Activated CD8-positive, alpha-beta memory T cell treated with anti-CD3 and anti-CD28 coated beads for 24 hours (primary cell): ENCODE data around the gene SPIB.

Source experiments
- DNase-seq: peaks from one replicate; pipeline ENCODE4 v3.0.0-alpha.2; 2020

Gene SPIB

GRCh38 chr19:50392759-50393158, 26.0 kb upstream of the SPIB start:
- no peak for DNase-seq

DNA sequence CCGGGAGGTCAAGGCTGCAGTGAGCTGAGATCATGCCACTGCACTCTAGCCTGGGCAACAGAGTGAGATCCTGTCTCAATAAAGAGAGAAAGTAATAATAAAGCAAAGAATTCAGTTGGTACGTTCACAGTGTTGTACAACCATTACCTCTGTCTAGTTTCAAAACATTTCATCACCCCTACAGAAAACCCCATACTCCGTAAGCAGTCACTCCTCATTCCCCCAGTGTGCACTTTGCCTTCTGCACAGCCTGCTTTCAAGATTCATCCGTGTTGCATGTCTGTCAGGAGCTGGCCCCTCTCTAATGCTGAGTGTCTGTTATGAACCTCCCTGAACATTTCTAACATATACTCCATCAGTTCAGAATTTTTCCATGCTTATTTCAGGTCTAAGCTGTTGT, 25.1 kb upstream of the SPIB start:
- no peak for DNase-seq

DNA sequence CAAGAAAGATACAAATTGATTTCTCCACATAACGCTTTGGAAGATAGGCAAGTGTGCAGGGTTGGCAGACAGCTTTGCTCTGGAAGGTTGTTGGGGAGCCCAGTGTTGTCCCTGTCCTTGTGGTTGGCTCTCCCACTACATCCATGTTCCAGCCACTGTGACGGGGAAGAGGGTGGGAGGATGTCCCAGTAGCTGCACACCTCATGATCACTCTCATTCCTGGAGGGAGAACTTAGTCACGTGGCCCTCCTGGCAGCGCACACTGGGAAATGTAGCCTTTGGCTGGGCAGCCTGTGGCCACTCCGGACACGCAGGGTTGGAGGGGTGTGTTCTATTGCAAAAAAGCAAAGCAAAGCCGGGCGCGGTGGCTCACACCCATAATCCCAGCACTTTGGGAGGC, 24.7 kb upstream of the SPIB start:
- DNase-seq, result no peak

DNA sequence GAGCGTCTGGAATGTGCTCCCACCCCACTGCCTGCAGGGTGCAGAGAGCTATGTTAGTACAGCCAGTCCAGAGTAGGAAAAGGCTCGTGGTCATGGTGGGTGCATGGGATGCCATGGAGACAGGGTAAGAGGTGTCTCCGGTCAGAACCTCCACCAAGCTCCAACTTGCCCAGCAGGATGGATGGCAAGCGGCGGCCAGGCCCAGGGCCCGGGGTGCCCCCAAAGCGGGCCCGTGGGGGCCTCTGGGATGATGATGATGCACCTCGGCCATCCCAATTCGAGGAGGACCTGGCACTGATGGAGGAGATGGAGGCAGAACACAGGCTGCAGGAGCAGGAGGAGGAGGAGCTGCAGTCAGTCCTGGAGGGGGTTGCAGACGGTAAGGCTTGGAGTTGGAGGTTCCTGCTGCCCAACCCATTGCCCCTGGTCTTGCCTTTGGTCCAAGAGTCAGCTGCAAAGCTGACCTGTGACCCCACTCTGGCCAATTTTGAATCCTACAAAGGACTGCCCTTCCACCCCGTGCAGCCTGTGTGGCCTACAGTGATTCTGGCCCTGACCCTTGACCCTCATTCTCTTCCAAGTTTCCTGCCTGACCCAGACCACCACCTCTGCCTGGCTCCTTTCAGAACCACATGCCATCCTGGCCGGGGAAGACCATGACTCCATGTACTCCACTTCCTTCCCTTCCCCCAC, 19.9 kb upstream of the SPIB start:
- DNase-seq, result no peak

DNA sequence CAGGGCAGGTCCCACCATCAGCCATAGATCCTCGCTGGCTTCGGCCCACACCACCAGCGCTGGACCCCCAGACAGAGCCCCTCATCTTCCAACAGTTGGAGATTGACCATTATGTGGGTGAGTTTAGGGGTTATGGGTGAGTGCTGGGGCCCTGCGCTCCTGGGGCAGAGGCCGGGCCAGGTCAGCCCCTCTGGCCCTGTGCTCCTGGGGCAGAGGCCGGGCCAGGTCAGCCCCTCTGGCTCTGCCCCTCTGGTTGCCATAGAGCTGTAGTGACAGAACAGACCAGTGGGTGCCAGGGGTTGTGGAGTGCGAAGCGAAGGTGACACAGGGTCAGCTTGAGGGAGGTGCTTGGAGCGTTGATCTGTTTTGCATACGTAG, 19.4 kb upstream of the SPIB start:
- DNase-seq, result no peak

DNA sequence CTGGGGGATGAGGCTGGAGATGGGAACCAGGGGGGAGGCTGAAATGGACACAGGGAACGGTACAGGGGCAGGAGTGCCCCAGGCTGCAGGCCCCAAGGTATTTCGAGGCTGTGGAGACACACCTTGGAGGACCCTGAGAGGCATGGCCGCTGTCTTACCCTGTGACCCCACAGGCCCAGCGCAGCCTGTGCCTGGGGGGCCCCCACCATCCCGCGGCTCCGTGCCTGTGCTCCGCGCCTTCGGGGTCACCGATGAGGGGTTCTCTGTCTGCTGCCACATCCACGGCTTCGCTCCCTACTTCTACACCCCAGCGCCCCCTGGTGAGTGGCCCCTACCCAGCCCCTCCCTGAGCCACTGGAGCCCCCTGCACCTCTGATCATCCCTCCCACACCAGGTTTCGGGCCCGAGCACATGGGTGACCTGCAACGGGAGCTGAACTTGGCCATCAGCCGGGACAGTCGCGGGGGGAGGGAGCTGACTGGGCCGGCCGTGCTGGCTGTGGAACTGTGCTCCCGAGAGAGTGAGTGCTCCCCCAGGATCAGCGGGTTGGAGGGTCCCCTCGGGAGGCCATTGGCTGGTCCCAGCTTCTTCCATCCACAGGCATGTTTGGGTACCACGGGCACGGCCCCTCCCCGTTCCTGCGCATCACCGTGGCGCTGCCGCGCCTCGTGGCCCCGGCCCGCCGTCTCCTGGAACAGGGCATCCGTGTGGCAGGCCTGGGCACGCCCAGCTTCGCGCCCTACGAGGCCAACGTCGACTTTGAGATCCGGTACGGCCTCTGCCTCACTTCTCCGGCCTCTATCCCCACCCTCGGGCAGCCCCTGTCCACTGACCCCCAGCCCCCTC, 16.9 kb upstream of the SPIB start:
- DNase-seq, result no peak

DNA sequence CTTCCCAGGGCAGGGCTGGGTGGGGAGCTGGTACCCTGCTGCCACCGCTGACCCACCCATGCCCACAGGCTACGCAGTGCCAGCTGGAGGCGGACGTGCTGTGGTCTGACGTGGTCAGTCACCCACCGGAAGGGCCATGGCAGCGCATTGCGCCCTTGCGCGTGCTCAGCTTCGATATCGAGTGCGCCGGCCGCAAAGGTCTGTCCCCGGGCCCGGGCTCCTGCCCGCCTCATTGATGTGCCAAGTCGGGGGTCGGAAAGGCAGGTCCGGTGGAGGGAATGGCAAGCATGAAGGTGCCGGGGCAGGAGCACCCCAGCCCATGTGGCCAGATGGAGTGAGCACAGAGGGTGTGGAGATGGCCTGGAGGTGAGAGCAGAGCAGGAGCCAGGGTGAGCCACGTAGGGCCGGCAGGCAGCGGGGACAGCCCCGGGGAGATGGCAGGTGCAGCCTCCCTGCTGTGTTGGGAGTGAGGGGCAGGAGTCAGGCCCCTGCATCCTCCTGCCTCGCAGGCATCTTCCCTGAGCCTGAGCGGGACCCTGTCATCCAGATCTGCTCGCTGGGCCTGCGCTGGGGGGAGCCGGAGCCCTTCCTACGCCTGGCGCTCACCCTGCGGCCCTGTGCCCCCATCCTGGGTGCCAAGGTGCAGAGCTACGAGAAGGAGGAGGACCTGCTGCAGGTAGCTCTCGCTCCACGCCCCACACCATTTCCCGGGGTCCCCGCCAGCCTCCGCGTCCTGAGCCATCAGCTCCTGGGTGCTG, 16.0 kb upstream of the SPIB start:
- DNase-seq, result no peak

GRCh38 chr19:50406156-50406820, 12.4 kb upstream of the SPIB start:
- no peak for DNase-seq

DNA sequence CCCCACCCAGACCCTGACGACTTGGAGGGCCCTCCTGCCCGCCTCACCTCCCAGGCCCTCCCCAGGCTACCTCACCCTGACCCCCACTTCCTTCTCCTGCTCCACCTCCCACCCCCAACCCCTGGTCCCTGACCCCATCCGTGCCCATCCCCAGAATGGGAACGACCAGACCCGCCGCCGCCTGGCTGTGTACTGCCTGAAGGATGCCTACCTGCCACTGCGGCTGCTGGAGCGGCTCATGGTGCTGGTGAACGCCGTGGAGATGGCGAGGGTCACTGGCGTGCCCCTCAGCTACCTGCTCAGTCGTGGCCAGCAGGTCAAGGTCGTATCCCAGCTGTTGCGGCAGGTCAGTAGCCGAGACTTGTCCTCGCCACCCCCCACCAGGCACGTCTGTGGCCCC, 11.9 kb upstream of the SPIB start:
- DNase-seq, result no peak

DNA sequence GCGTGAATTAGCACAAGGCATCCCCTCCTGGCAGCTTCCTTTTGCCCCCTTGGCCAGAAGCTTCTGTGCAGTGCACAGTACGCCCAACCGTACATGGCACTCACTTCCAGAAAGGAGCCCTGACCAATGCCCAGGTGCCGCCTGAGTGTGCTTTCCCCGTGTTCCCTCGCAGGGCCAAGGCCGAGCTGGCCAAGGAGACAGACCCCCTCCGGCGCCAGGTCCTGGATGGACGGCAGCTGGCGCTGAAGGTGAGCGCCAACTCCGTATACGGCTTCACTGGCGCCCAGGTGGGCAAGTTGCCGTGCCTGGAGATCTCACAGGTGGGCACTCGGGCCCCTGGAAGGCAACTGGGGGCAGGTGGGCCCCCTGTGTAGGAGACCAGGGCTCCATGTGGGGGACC, 9.4 kb upstream of the SPIB start:
- no peak for DNase-seq

- no peak for DNase-seq
Observed at GRCh38 chr19:50410109-50410508, 8.6 kb upstream of the SPIB start.

DNA sequence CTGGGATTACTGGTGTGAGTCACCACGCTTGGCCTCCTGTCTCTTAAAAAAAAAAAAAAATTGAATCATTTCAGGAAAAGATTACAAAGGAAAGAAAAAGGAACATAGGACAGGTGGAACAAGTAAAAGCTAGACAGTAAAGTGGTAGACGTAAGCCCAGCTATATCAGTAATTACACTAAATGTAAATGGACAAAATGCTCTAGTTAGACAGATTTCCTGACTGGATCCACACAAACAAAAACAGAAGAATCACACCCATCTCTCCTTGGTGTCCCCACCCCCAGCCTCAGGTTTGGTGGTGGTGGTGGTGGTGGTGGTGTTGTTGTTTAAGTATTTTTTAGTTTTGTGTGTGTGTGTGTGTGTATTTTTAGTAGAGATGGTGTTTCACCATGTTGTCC, 6.3 kb upstream of the SPIB start:
- no peak for DNase-seq

- DNase-seq, result no peak
Observed at GRCh38 chr19:50413096-50413495, 5.6 kb upstream of the SPIB start.

GRCh38 chr19:50413531-50413930, 5.2 kb upstream of the SPIB start:
- DNase-seq, result no peak

- DNase-seq, result peak; percentile 89
Observed at GRCh38 chr19:50414864-50415660, 3.7 kb upstream of the SPIB start.

DNA sequence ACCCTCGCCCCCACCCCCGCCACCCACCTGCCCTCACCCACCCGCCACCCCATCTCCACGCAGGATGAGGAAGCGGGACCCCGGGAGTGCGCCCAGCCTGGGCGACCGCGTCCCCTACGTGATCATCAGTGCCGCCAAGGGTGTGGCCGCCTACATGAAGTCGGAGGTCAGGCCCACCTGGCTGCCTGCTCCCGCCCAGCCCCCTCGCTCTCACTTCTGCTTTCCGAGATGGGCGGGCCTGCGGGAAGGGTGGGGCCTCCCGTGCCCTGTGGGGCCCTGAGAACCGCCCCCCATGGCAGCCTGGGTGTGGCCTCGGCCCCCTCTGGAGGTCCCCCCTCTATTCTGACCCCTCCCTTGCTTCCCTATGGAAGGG, 3.1 kb upstream of the SPIB start:
- DNase-seq, result no peak

DNA sequence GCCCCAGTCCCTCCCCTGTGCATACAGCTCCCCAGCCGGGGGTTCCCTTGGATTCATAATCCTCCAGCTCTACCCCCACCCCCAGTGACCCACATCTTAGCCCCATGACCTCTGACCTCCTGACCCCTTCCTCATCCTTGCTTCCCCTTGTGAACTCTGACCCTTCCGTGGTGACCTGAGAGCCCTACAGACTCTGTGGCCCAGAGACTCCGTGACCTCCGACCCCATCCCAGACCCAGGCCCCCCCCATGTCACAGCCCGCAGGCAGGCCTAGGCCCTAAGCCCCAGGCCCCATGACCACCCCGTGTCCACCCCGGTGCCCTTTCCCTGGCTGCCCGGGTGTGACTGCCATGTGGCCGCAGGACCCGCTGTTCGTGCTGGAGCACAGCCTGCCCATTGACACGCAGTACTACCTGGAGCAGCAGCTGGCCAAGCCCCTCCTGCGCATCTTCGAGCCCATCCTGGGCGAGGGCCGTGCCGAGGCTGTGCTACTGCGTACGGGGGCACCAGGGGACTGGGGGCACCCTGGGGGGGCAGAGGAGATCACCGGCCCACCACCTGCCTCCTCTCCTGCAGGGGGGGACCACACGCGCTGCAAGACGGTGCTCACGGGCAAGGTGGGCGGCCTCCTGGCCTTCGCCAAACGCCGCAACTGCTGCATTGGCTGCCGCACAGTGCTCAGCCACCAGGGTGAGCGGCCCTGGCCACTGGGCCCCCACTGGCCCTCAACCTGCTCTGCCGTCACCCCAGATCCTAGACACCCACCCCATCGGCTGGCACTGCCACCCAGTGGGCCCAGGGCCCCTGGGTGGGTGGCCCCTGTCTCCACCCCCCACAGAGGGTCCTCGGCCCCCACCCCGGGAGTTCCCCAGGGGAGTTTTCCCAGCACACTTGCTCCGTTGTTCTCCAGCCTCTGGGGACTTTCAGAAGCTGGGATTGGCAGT, 2.4 kb upstream of the SPIB start:
- no peak for DNase-seq

DNA sequence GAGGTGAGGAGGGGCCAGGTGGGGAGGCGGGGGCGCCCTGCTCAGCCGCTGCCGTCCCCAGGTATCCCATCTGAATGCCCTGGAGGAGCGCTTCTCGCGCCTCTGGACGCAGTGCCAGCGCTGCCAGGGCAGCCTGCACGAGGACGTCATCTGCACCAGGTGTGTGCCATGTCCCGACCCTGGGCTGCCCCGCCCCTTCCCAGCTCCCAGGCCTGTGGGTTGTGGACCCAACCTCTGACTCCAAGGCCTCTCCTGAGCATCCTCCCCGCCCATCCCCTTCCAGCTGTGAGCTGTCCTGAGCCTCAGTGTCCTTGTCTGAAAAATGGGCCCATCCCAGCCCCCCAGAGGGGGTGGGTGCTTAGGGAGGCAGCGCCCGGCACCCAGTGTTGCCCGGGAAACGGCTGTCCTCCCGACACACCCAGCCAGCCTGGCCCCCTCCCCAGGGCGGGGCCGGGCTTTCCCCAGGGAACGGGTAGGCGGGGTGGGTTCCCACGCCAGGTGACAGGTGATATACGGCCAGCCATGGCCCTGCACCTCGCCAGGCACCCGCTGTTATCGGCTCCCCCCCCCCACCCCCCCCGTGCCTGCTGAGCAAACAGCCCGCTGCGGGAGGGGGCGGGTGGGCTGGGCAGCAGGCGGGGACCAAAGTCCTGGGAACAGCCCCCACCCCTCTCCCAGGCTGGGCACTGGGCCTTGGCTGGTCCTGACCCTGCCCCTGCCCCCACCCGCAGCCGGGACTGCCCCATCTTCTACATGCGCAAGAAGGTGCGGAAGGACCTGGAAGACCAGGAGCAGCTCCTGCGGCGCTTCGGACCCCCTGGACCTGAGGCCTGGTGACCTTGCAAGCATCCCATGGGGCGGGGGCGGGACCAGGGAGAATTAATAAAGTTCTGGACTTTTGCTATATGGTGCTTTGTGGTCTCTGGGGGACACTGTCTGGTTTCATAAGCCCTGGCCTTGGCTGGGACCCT, 1.3 kb upstream of the SPIB start:
- DNase-seq, result no peak

GRCh38 chr19:50419022-50419579, 363 bp downstream of the SPIB start:
- DNase-seq, result no peak

DNA sequence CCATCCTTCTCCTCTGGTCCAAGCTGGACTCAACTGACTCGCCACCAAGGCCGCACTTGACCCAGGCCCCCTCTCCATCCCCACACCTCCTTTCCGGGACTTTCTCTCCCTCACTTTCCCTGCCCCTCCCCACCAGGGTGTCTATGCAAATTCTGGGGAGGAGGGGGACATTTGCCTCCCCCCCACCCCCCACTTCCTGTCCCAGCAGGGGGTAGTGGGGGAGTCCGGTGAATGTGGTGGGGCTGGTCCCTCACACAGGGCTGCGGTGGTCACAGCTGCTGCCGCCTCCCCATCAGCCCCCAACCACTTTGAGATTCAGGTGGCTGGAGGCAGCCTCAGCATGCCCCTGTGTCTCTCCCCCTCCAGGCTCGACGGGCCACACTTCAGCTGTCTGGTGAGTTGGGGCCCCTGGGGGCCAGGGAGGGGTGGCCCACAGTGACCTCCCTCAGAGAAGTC, 870 bp downstream of the SPIB start:
- no peak for DNase-seq
